ENCODE data around the gene CLCA2.

DNA sequence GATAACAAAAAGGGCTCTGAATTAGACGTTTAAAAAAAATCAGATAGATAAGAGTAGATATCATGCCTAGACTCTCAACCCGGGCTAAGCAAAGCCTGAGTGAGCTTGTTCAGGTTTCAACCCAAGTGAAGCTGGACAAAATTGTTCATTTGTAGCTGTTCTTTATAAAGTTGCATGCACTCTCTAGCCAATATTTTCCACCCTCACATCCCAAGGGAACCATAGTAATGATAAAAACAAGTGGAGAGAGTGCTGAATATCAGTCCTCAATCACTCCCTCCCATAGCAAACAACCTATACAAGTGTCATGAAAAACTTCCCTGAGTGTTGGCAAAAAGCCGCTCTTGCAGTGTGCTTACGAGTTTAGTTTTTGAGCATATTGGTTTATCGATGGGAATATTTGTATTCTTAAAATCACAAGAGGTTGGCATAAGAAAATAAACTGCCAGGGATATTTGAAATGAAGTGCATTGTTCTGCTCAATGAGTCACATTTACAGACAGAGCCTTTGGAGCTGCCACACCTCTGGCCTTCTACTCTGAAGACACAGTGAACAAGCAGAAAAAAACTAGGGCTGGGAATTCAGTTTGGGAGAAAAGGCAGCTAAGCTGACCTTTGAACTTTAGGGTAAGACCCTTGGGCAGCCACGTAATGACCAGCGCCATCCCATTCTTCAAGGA is 2.2 kb upstream of the CLCA2 start:
- TF ChIP-seq, protein P1, sequence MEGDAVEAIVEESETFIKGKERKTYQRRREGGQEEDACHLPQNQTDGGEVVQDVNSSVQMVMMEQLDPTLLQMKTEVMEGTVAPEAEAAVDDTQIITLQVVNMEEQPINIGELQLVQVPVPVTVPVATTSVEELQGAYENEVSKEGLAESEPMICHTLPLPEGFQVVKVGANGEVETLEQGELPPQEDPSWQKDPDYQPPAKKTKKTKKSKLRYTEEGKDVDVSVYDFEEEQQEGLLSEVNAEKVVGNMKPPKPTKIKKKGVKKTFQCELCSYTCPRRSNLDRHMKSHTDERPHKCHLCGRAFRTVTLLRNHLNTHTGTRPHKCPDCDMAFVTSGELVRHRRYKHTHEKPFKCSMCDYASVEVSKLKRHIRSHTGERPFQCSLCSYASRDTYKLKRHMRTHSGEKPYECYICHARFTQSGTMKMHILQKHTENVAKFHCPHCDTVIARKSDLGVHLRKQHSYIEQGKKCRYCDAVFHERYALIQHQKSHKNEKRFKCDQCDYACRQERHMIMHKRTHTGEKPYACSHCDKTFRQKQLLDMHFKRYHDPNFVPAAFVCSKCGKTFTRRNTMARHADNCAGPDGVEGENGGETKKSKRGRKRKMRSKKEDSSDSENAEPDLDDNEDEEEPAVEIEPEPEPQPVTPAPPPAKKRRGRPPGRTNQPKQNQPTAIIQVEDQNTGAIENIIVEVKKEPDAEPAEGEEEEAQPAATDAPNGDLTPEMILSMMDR (IDR thresholded peaks at IDR 0.05) = no peak
- no peak for TF ChIP-seq POLR2A (IDR thresholded peaks at IDR 0.05)
